Transverse colon (tissue), 3 donors: Measurements from ENCODE around the gene TP53BP2.

Experiments used
- EP300 ChIP-seq: sonication (generic); formaldehyde crosslinking; IDR thresholded peaks from one replicate; pipeline ENCODE4 v1.6.1; 2017; ENCODE audit warnings: antibody characterized with exemption, low read depth
- POLR2A ChIP-seq: fragments of 450-650 bp; IDR thresholded peaks from one replicate; pipeline ENCODE4 v1.6.1; 2016; ENCODE audit warnings: antibody characterized with exemption, mild to moderate bottlenecking, moderate library complexity
- POLR2AphosphoS5 ChIP-seq, 3 donors: sonication (generic); formaldehyde crosslinking; IDR thresholded peaks; one replicate each; pipeline ENCODE4 v1.6.1; 2016; ENCODE audit warnings: antibody characterized with exemption in 3 of 3

GRCh38 chr1:223815020-223815853 is 30.5 kb downstream of the TP53BP2 start:
- no peak for TF ChIP-seq EP300
- no peak for TF ChIP-seq POLR2AphosphoS5 (IDR thresholded peaks at IDR 0.05)
- no peak for TF ChIP-seq POLR2A
